ENCODE data around the gene CDH12. TPM values are rescaled to one million over a fixed set of nuclear protein-coding genes. Genes with fewer than 3 reads are reported as not detected.

The CDH12 gene
- total and polyA plus RNA-seq, 4 donors, result 0.02 to 0.33 (median 0.17) TPM; not detected in 1

GRCh38 chr5:22108545-22108944 lies 744.6 kb downstream of the CDH12 start (continued):
- TF ChIP-seq ZBTB33 (IDR thresholded peaks at IDR 0.05) (no peak), RXRA (IDR thresholded peaks at IDR 0.05) (no peak)

- Histone ChIP-seq H3K27me3 (ENCODE audit: control insufficient read depth in 4 of 4, insufficient read depth in 4 of 4, low read length in 3 of 4) (peaks cover 0 to 2% (median 0%) of the 10 kb centered on the region in 4 donors), H3K27ac (ENCODE audit: low read depth in 1 of 2, low read length in 2 of 2) (no peak overlapping the region)
- WGBS, result 54% methylated on average over 5 of the region's 5 CpGs
Measured at GRCh38 chr5:22102823-22103359, 750.3 kb downstream of the CDH12 start.

More at GRCh38 chr5:22102823-22103359, 750.3 kb downstream of the CDH12 start:
- Histone ChIP-seq H3K9me3 (ENCODE audit: control insufficient read depth in 4 of 4, low read length in 3 of 4) (no peaks in the 10 kb centered on the region), H3K4me1 (ENCODE audit: control insufficient read depth in 4 of 4, insufficient read depth in 4 of 4, low read length in 3 of 4) (no peaks in the 10 kb centered on the region), H3K36me3 (ENCODE audit: control insufficient read depth in 4 of 4, insufficient read depth in 3 of 4, low read depth in 1 of 4, low read length in 3 of 4) (no peaks in the 10 kb centered on the region), H3K4me3 (ENCODE audit: low read depth in 1 of 3, low read length in 3 of 3) (no peak overlapping the region), H3K9ac (ENCODE audit: low read depth in 1 of 2, low read length in 2 of 2) (no peak overlapping the region)
- DNase-seq (ENCODE audit: low spot score), result no peak
- TF ChIP-seq RAD21 (IDR thresholded peaks at IDR 0.05) (no peak), FOXA1 (IDR thresholded peaks at IDR 0.05) (no peak), SP1 (IDR thresholded peaks at IDR 0.05) (no peak), HNF4G (IDR thresholded peaks at IDR 0.05) (no peak), REST (IDR thresholded peaks at IDR 0.05) (no peak), ZBTB33 (IDR thresholded peaks at IDR 0.05) (no peak)
